GM21528 (cell line): ENCODE data around the gene GON4L.
"Not testable (repeated sequence)": the region's sequence is repeated elsewhere in the genome, so short reads cannot be mapped to it uniquely, and the experiment has no call there.

Experiments used
- ATAC-seq: cut with Tn5 transposase; IDR thresholded peaks from one replicate; pipeline ENCODE4 v1.9.1; 2021; ENCODE audit warnings: mild to moderate bottlenecking, moderate library complexity; ENCODE audit not compliant: unreplicated experiment, low FRiP score

Gene GON4L

GRCh38 chr1:155834296-155834926 lies 22.6 kb downstream of the GON4L start:
- no peak for ATAC-seq

GRCh38 chr1:155833665-155834295 lies 23.2 kb downstream of the GON4L start:
- ATAC-seq = no peak

- no peak for ATAC-seq
Observed at GRCh38 chr1:155831279-155831976, 25.6 kb downstream of the GON4L start.

GRCh38 chr1:155827450-155827849 lies 29.6 kb downstream of the GON4L start:
- ATAC-seq = no peak

- ATAC-seq = no peak
Observed at GRCh38 chr1:155816351-155816750, 40.7 kb downstream of the GON4L start.

- no peak for ATAC-seq
Observed at GRCh38 chr1:155813672-155814071, 43.3 kb downstream of the GON4L start.

GRCh38 chr1:155812878-155813277 lies 44.1 kb downstream of the GON4L start:
- ATAC-seq = no peak

GRCh38 chr1:155809088-155809487 lies 47.9 kb downstream of the GON4L start:
- ATAC-seq = no peak

- no peak for ATAC-seq
Observed at GRCh38 chr1:155801149-155801548, 55.9 kb downstream of the GON4L start.

- not testable (repeated sequence) for ATAC-seq
Observed at GRCh38 chr1:155795618-155796017, 61.4 kb downstream of the GON4L start.

- ATAC-seq = no peak
Observed at GRCh38 chr1:155794605-155795245, 62.3 kb downstream of the GON4L start.

- ATAC-seq = no peak
Observed at GRCh38 chr1:155793213-155793612, 63.8 kb downstream of the GON4L start.

- no peak for ATAC-seq
Observed at GRCh38 chr1:155777582-155777981, 79.4 kb downstream of the GON4L start.

- no peak for ATAC-seq
Observed at GRCh38 chr1:155776414-155776813, 80.6 kb downstream of the GON4L start.

- no peak for ATAC-seq
Observed at GRCh38 chr1:155773221-155773620, 83.8 kb downstream of the GON4L start.

GRCh38 chr1:155769257-155769656 lies 87.8 kb downstream of the GON4L start:
- ATAC-seq = no peak

GRCh38 chr1:155767399-155767989 lies 89.5 kb downstream of the GON4L start:
- ATAC-seq = not testable (repeated sequence)

GRCh38 chr1:155763989-155764388 lies 93.0 kb downstream of the GON4L start:
- not testable (repeated sequence) for ATAC-seq

- ATAC-seq = not testable (repeated sequence)
Observed at GRCh38 chr1:155763090-155763815, 93.8 kb downstream of the GON4L start.

GRCh38 chr1:155761736-155762405 lies 95.1 kb downstream of the GON4L start:
- ATAC-seq = no peak
